ENCODE data around the gene CPO.

CPO gene, protein sequence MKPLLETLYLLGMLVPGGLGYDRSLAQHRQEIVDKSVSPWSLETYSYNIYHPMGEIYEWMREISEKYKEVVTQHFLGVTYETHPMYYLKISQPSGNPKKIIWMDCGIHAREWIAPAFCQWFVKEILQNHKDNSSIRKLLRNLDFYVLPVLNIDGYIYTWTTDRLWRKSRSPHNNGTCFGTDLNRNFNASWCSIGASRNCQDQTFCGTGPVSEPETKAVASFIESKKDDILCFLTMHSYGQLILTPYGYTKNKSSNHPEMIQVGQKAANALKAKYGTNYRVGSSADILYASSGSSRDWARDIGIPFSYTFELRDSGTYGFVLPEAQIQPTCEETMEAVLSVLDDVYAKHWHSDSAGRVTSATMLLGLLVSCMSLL

DNA sequence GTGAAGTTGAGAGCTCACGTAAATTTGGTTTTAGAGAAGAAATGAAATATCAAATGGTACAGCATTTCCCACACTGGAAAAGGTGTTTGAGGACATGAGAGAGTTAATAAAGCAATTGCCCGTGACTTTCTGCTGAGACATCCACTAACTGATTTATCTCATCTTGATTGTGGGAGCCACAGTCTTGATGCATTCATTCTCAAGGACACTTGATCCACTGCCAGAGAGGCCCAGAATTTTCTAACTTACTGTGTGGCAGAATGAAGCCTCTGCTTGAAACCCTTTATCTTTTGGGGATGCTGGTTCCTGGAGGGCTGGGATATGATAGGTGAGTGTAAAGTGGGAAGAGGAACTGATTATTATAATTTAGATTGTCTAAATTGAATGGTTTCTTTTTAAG lies at the start of gene CPO:
TSS of gene CPO (plus strand) at position 179 of the 400 bp plus-strand sequence. CDS start at position 261, 82 bp downstream.
- no peak within 1 kb of the TSS for H3K4me2 ChIP-seq (ENCODE audit: low read length)
- H3K36me3 ChIP-seq (ENCODE audit: insufficient read depth, low read length): no peaks in the 10 kb centered on the region
- H4K20me1 ChIP-seq (ENCODE audit: insufficient read depth, low read length): no peaks in the 10 kb centered on the region
- no peak within 1 kb of the TSS for H3K27ac ChIP-seq (ENCODE audit: low read depth, low read length, poor library complexity, severe bottlenecking)
- no peaks in the 10 kb centered on the region for H3K9me2 ChIP-seq (ENCODE audit: low read depth, low read length)
- no peak within 1 kb of the TSS for H2AFZ ChIP-seq (ENCODE audit: low read length)
- H3F3A ChIP-seq (ENCODE audit: insufficient read depth, low read length): no peaks in the 10 kb centered on the region
- no peak within 1 kb of the TSS for H3K9ac ChIP-seq (ENCODE audit: low read length)
- H3K9me3 ChIP-seq (ENCODE audit: low read length): no peaks in the 10 kb centered on the region
- no peaks in the 10 kb centered on the region for H3K79me2 ChIP-seq (ENCODE audit: insufficient read depth, low read length)
- H3K4me1 ChIP-seq (ENCODE audit: insufficient read depth, low read length, severe bottlenecking): no peaks in the 10 kb centered on the region
- H3K4me3 ChIP-seq (ENCODE audit: low read depth, low read length, poor library complexity, severe bottlenecking): no peak within 1 kb of the TSS
- TF ChIP-seq, protein P1, sequence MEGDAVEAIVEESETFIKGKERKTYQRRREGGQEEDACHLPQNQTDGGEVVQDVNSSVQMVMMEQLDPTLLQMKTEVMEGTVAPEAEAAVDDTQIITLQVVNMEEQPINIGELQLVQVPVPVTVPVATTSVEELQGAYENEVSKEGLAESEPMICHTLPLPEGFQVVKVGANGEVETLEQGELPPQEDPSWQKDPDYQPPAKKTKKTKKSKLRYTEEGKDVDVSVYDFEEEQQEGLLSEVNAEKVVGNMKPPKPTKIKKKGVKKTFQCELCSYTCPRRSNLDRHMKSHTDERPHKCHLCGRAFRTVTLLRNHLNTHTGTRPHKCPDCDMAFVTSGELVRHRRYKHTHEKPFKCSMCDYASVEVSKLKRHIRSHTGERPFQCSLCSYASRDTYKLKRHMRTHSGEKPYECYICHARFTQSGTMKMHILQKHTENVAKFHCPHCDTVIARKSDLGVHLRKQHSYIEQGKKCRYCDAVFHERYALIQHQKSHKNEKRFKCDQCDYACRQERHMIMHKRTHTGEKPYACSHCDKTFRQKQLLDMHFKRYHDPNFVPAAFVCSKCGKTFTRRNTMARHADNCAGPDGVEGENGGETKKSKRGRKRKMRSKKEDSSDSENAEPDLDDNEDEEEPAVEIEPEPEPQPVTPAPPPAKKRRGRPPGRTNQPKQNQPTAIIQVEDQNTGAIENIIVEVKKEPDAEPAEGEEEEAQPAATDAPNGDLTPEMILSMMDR (IDR thresholded peaks at IDR 0.05; ENCODE audit: low read length): no peak
- no peak for TF ChIP-seq EZH2 (IDR thresholded peaks at IDR 0.05; ENCODE audit: borderline replicate concordance, low read length)
- H3K27me3 ChIP-seq (ENCODE audit: insufficient read depth, low read length): no peaks in the 10 kb centered on the region

DNA sequence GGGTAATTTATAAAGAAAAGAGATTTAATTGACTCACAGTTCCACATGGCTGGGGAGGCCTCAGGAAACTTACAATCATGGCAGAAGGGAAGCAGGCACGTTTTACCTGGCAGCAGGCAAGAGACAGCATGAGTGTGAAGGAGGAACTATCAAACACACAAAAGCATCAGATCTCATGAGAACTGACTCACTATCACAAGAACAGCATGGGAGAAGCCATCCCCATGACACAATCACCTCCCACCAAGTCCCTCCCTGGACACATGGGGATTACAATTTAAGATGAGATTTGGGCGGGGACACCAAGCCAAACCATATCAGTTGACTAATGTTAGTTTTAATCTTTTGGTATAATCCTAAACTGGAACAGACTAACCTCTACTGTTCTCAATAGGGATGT lies 49.1 kb upstream of the CPO start:
- H2AFZ ChIP-seq (ENCODE audit: low read length): no peak overlapping the region
- no peak overlapping the region for H3K27ac ChIP-seq (ENCODE audit: low read depth, low read length, poor library complexity, severe bottlenecking)
- no peaks in the 10 kb centered on the region for H4K20me1 ChIP-seq (ENCODE audit: insufficient read depth, low read length)
- no peak overlapping the region for H3K4me2 ChIP-seq (ENCODE audit: low read length)
- no peaks in the 10 kb centered on the region for H3F3A ChIP-seq (ENCODE audit: insufficient read depth, low read length)
- H3K4me1 ChIP-seq (ENCODE audit: insufficient read depth, low read length, severe bottlenecking): no peaks in the 10 kb centered on the region
- no peak for TF ChIP-seq EZH2 (IDR thresholded peaks at IDR 0.05; ENCODE audit: borderline replicate concordance, low read length)
- TF ChIP-seq, protein P1 (IDR thresholded peaks at IDR 0.05; ENCODE audit: low read length): no peak
- no peak overlapping the region for H3K4me3 ChIP-seq (ENCODE audit: low read depth, low read length, poor library complexity, severe bottlenecking)
- no peaks in the 10 kb centered on the region for H3K27me3 ChIP-seq (ENCODE audit: insufficient read depth, low read length)
- H3K36me3 ChIP-seq (ENCODE audit: insufficient read depth, low read length): no peaks in the 10 kb centered on the region
- H3K9ac ChIP-seq (ENCODE audit: low read length): no peak overlapping the region
- H3K9me3 ChIP-seq (ENCODE audit: low read length): no peaks in the 10 kb centered on the region
- no peaks in the 10 kb centered on the region for H3K79me2 ChIP-seq (ENCODE audit: insufficient read depth, low read length)
- H3K9me2 ChIP-seq (ENCODE audit: low read depth, low read length): no peaks in the 10 kb centered on the region

DNA sequence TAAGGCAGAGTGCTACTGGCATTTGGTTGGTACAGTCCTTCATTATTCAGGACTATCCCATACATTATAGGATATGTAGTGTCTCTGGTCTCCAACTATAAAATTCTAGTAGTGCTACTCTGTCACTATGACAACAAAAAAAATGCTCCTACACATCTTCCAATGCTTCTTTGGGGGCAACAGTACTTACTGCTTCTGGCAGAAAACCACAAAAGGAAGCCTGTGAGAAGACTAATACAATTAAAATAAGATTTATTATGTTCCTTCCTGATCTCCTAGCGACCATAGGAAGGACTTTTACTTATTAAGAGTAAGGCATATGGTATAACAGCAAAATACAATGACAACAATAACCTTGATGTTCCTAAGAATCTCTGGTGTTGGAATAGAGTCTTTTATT lies 48.4 kb upstream of the CPO start:
- Histone ChIP-seq H3K27me3 (ENCODE audit: insufficient read depth, low read length) (no peaks in the 10 kb centered on the region), H3K9me3 (ENCODE audit: low read length) (no peaks in the 10 kb centered on the region), H3K4me3 (ENCODE audit: low read depth, low read length, poor library complexity, severe bottlenecking) (no peak overlapping the region), H3K4me2 (ENCODE audit: low read length) (no peak overlapping the region), H2AFZ (ENCODE audit: low read length) (no peak overlapping the region), H3K27ac (ENCODE audit: low read depth, low read length, poor library complexity, severe bottlenecking) (no peak overlapping the region), H3F3A (ENCODE audit: insufficient read depth, low read length) (no peaks in the 10 kb centered on the region), H3K9me2 (ENCODE audit: low read depth, low read length) (no peaks in the 10 kb centered on the region), H3K9ac (ENCODE audit: low read length) (no peak overlapping the region), H4K20me1 (ENCODE audit: insufficient read depth, low read length) (no peaks in the 10 kb centered on the region), H3K79me2 (ENCODE audit: insufficient read depth, low read length) (no peaks in the 10 kb centered on the region), H3K4me1 (ENCODE audit: insufficient read depth, low read length, severe bottlenecking) (no peaks in the 10 kb centered on the region), H3K36me3 (ENCODE audit: insufficient read depth, low read length) (no peaks in the 10 kb centered on the region)
- no peak for TF ChIP-seq EZH2 (IDR thresholded peaks at IDR 0.05; ENCODE audit: borderline replicate concordance, low read length)
- TF ChIP-seq, protein P1 (IDR thresholded peaks at IDR 0.05; ENCODE audit: low read length): no peak
